ENCODE data around the gene DCDC2B. TPM values are rescaled to one million over a fixed set of nuclear protein-coding genes. Genes with fewer than 3 reads are reported as not detected.

The DCDC2B gene
- total and polyA plus RNA-seq, 9 of the 15 experiments (the other 6 are each of a cell fraction or from before 2014, with no cell fraction given): not detected

- H3K4me1 ChIP-seq (replicated peaks in 1 of 2; ENCODE audit: control insufficient read depth in 2 of 2, insufficient read depth in 2 of 2, low read length in 2 of 2): peaks cover 27 to 33% of the 10 kb centered on the region in 2 experiments; a peak in 4 of 5 replicates
- in situ Hi-C loops (cut with MboI) (no loop called here), intact Hi-C loops (cut with micrococcal nuclease) (loop anchor here (5.0 kb wide), 1 partner anchor 41 kb away; the partner anchor contains the start of genes DCDC2B and IQCC)
- no peaks in the 10 kb centered on the region for H3K36me3 ChIP-seq (ENCODE audit: control insufficient read depth, insufficient read depth, low read length)
- no peak overlapping the region for H3K27ac ChIP-seq (ENCODE audit: extremely low read depth, low read depth, low read length)
- peak; percentile 93 for ATAC-seq
- no peaks in the 10 kb centered on the region for H3K9me1 ChIP-seq (ENCODE audit: control insufficient read depth, insufficient read depth, low read length)
- no peaks in the 10 kb centered on the region for H3K79me2 ChIP-seq (ENCODE audit: control insufficient read depth, insufficient read depth, low read length)
- H3K27me3 ChIP-seq (ENCODE audit: control insufficient read depth in 2 of 2, insufficient read depth in 2 of 2, low read length in 2 of 2): no peaks in the 10 kb centered on the region
- no peaks in the 10 kb centered on the region for H3K9me3 ChIP-seq (replicated peaks; ENCODE audit: control insufficient read depth, insufficient read depth, low read depth, low read length)
- no peak overlapping the region for H3K4me3 ChIP-seq
- 9% methylated on average over 22 of the region's 31 CpGs for WGBS (ENCODE audit: insufficient coverage, low coverage, missing lambda C conversion rate)
- no TSS peak for BruUV-seq (replicated peaks)
- H3K4me2 ChIP-seq (ENCODE audit: insufficient read depth, low read length): peak overlapping the region; percentile 54; the same call in 1 of the 2 replicates
- peak overlapping the region; percentile 99 for H2AFZ ChIP-seq (ENCODE audit: low read depth, low read length)
- H4K20me1 ChIP-seq (replicated peaks; ENCODE audit: control insufficient read depth, insufficient read depth, low read length): no peaks in the 10 kb centered on the region
- H3K9ac ChIP-seq (ENCODE audit: insufficient read depth in 1 of 2, low read depth in 2 of 2, low read length in 2 of 2): no peak overlapping the region
- peak; percentile 90 to 92 (median 92) for DNase-seq (ENCODE audit: extremely low read depth in 1 of 4, low spot score in 3 of 4)
- peak; percentile 67 for FAIRE-seq
- CTCF ChIA-PET (ENCODE audit: low intra/inter-chr PET ratio): interaction anchor here (0.7 to 1.4 kb wide), 2 partner anchors 32 to 138 kb away, joined by 3 to 8 read pairs; no protein-coding TSS in a partner anchor
- POLR2A ChIA-PET: interaction anchor here (0.6 to 1.9 kb wide), 15 partner anchors 7 to 89 kb away, joined by 3 to 9 read pairs (median 4); partner anchors contain the start of gene IQCC
- TF ChIP-seq HBP1 (CRISPR knock-in tag; IDR thresholded peaks at IDR 0.05) (no peak), ETS2 (tag; IDR thresholded peaks at IDR 0.05; ENCODE audit: borderline replicate concordance, poor library complexity, severe bottlenecking) (no peak), THAP7 (CRISPR knock-in tag; IDR thresholded peaks at IDR 0.05) (no peak), SOX6 (IDR thresholded peaks at IDR 0.05) (0 out of 2 replicates have a peak, but pooled peaks have one; percentile 31), SMARCC2 (IDR thresholded peaks at IDR 0.05; ENCODE audit: low read depth) (no peak), ZNF740 (CRISPR knock-in tag; IDR thresholded peaks at IDR 0.05) (no peak), ZNF740 (tag; IDR thresholded peaks at IDR 0.05) (0 out of 4 replicates have a peak, but pooled peaks of 1 of the 2 experiments have one; percentile 17), ARNT (IDR thresholded peaks at IDR 0.05) (0 out of 4 replicates have a peak, but pooled peaks of 1 of the 2 experiments have one; percentile 54), STAG1 (CRISPR knock-in tag; IDR thresholded peaks at IDR 0.05; ENCODE audit: borderline replicate concordance) (peak; percentile 72), KLF6 (CRISPR knock-in tag; IDR thresholded peaks at IDR 0.05; ENCODE audit: borderline replicate concordance) (no peak), NONO (IDR thresholded peaks at IDR 0.05; ENCODE audit: low read depth in 2 of 2, low read length in 1 of 2) (peak in 1 of 2 experiments; percentile 62; a peak in 1 of 4 replicates), ZNF263 (CRISPR knock-in tag; IDR thresholded peaks at IDR 0.05; ENCODE audit: borderline replicate concordance) (peak; percentile 60; the same call in 1 of the 2 replicates), ZNF324 (CRISPR knock-in tag; IDR thresholded peaks at IDR 0.05) (no peak), U2AF1 (optimal IDR thresholded peaks at IDR 0.05; ENCODE audit: low read depth, low read length) (no peak), CHD2 (IDR thresholded peaks at IDR 0.05; ENCODE audit: low read depth, low read length) (0 out of 2 replicates have a peak, but pooled peaks have one; percentile 32), GABPB2 (CRISPR knock-in tag; conservative IDR thresholded peaks at IDR 0.05) (no peak), E2F5 (CRISPR knock-in tag; IDR thresholded peaks at IDR 0.05) (peak; percentile 73; the same call in 1 of the 2 replicates)
Observed at GRCh38 chr1:32247983-32248889, 39.3 kb downstream of the DCDC2B start.

Data from K562 (cell line).